ENCODE data around the gene MTUS2. TPM values are rescaled to one million over a fixed set of nuclear protein-coding genes. Genes with fewer than 3 reads are reported as not detected.

The MTUS2 gene
- total RNA-seq, 1 donor from 2014 or later: 0.41 TPM

GRCh38 chr13:29162638-29163235 is 342.6 kb downstream of the MTUS2 start:
- Histone ChIP-seq H3K36me3 (no peaks in the 10 kb centered on the region), H3K4me3 (no peak overlapping the region), H3K27ac (no peak overlapping the region), H3K27me3 (no peaks in the 10 kb centered on the region), H3K9me3 (no peaks in the 10 kb centered on the region), H3K4me1 (no peaks in the 10 kb centered on the region)
- DNase-seq (no peak), ATAC-seq (no peak)
- intact Hi-C loops (cut with DNase I): no loop called here
- TF ChIP-seq, protein P1, sequence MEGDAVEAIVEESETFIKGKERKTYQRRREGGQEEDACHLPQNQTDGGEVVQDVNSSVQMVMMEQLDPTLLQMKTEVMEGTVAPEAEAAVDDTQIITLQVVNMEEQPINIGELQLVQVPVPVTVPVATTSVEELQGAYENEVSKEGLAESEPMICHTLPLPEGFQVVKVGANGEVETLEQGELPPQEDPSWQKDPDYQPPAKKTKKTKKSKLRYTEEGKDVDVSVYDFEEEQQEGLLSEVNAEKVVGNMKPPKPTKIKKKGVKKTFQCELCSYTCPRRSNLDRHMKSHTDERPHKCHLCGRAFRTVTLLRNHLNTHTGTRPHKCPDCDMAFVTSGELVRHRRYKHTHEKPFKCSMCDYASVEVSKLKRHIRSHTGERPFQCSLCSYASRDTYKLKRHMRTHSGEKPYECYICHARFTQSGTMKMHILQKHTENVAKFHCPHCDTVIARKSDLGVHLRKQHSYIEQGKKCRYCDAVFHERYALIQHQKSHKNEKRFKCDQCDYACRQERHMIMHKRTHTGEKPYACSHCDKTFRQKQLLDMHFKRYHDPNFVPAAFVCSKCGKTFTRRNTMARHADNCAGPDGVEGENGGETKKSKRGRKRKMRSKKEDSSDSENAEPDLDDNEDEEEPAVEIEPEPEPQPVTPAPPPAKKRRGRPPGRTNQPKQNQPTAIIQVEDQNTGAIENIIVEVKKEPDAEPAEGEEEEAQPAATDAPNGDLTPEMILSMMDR (IDR thresholded peaks at IDR 0.05): no peak

- DNase-seq (no peak), ATAC-seq (no peak)
- no peaks in the 10 kb centered on the region for H3K4me1 ChIP-seq
- H3K27ac ChIP-seq: no peak overlapping the region
- no peaks in the 10 kb centered on the region for H3K27me3 ChIP-seq
- no peaks in the 10 kb centered on the region for H3K9me3 ChIP-seq
- no peaks in the 10 kb centered on the region for H3K36me3 ChIP-seq
- TF ChIP-seq, protein P1 (IDR thresholded peaks at IDR 0.05): no peak
- H3K4me3 ChIP-seq: no peak overlapping the region
- intact Hi-C loops (cut with DNase I): no loop called here
Observed at GRCh38 chr13:29164116-29164515, 344.0 kb downstream of the MTUS2 start.

- intact Hi-C loops (cut with DNase I): no loop called here
- Histone ChIP-seq H3K27ac (no peak overlapping the region), H3K9me3 (no peaks in the 10 kb centered on the region), H3K4me3 (no peak overlapping the region), H3K36me3 (no peaks in the 10 kb centered on the region), H3K4me1 (no peaks in the 10 kb centered on the region), H3K27me3 (no peaks in the 10 kb centered on the region)
- ATAC-seq (no peak), DNase-seq (no peak)
- TF ChIP-seq, protein P1 (IDR thresholded peaks at IDR 0.05): no peak
Observed at GRCh38 chr13:29165216-29165615, 345.1 kb downstream of the MTUS2 start.

GRCh38 chr13:29165840-29166239 is 345.7 kb downstream of the MTUS2 start:
- ATAC-seq: no peak
- intact Hi-C loops (cut with DNase I): no loop called here

DNA sequence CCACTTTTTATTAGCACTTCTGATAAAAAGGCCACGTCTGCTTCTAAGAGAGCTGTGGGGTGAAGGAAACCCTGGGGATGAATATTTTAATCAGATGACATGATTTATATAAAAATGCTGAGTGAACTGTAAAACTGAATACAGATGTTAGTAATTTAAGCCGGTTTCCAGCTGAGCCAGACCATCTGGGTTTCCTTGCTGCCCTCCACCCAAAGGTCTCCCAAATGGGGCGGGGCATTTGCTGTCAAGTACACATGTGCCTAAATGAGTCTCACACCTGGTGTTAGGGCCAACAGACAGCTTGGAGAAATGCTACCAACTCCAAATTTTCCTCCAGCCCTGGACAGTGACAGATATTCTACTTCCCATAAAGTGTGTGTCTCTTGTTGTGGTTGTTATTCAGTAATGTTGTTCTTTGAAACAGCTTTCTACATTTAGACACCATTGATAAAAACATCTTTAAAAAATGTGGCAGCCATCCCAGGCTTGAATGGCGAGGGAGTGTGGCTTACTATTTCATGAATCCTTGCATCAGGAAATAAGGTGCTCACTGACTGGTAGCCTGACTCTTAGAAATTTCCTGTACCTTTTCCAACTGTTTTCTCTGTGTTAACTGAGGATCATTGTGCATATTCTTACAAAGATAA is 350.4 kb downstream of the MTUS2 start:
- DNase-seq (no peak), ATAC-seq (no peak)
- no peak overlapping the region for H3K27ac ChIP-seq
- no peaks in the 10 kb centered on the region for H3K36me3 ChIP-seq
- no peaks in the 10 kb centered on the region for H3K27me3 ChIP-seq
- H3K9me3 ChIP-seq: no peaks in the 10 kb centered on the region
- no peaks in the 10 kb centered on the region for H3K4me1 ChIP-seq
- H3K4me3 ChIP-seq: no peak overlapping the region
- TF ChIP-seq, protein P1 (IDR thresholded peaks at IDR 0.05): no peak
- intact Hi-C loops (cut with DNase I): no loop called here

More at GRCh38 chr13:29165840-29166239, 345.7 kb downstream of the MTUS2 start:
- Histone ChIP-seq H3K27me3 (no peaks in the 10 kb centered on the region), H3K4me1 (no peaks in the 10 kb centered on the region), H3K9me3 (no peaks in the 10 kb centered on the region), H3K27ac (no peak overlapping the region), H3K4me3 (no peak overlapping the region), H3K36me3 (no peaks in the 10 kb centered on the region)
- TF ChIP-seq, protein P1 (IDR thresholded peaks at IDR 0.05): no peak
- DNase-seq: no peak
